ENCODE measurements around the gene FANK1.

FANK1 gene

DNA sequence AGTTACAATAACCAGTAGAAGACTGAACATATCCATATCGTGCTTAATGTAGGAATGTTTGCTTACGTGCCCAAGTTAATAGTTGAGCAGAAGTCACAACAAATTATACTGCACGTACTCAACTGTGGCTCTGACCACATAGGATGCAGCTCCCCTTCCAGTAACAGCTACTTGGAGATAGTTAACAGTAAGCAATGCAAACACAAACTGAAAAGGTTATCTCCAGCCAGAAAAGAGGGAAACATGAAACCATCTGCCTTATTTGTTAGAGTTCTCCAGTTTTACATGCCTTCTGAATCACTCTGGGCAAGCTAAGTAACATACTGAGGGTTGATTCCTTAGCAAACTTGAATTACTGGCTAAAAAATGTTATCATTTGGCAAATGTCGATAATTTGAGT lies 25.0 kb upstream of the FANK1 start:
- no peaks in the 10 kb centered on the region for H3K27me3 ChIP-seq (ENCODE audit: insufficient read depth, low read length)
- H3K27ac ChIP-seq (ENCODE audit: low read depth, low read length), result no peak overlapping the region
- H4K12ac ChIP-seq (ENCODE audit: low read depth, low read length), result no peak overlapping the region
- no peak overlapping the region for H3K14ac ChIP-seq (ENCODE audit: low read length)
- peaks cover 17% of the 10 kb centered on the region in 2 experiments for H3K36me3 ChIP-seq (ENCODE audit: control insufficient read depth in 1 of 2, insufficient read depth in 2 of 2, low read length in 2 of 2)
- no peaks in the 10 kb centered on the region for H3K4me1 ChIP-seq (ENCODE audit: control insufficient read depth in 1 of 2, insufficient read depth in 2 of 2, low read length in 2 of 2)
- H2BK12ac ChIP-seq (ENCODE audit: low read length), result no peak overlapping the region
- peaks cover 1% of the 10 kb centered on the region for H3K9me3 ChIP-seq (ENCODE audit: insufficient read depth, low read depth, low read length)
- no peaks in the 10 kb centered on the region for H3K79me2 ChIP-seq (ENCODE audit: control insufficient read depth, insufficient read depth, low read length, poor library complexity)
- no peak overlapping the region for H3K4me2 ChIP-seq (ENCODE audit: low read length)
- no CpG with 5 or more reads among the region's 4 CpGs for WGBS (ENCODE audit: extremely low coverage, insufficient coverage, insufficient read length)
- no peak overlapping the region for H3K23ac ChIP-seq (ENCODE audit: low read length)
- H2BK5ac ChIP-seq (ENCODE audit: low read depth, low read length, poor library complexity), result no peak overlapping the region
- H2AFZ ChIP-seq (ENCODE audit: insufficient read depth, low read length, poor library complexity), result no peak overlapping the region
- no peak overlapping the region for H4K91ac ChIP-seq (ENCODE audit: low read depth, low read length)
- no peak overlapping the region for H2AK5ac ChIP-seq (ENCODE audit: low read length)
- no peak overlapping the region for H3K18ac ChIP-seq (ENCODE audit: low read length)
- H2BK120ac ChIP-seq (ENCODE audit: insufficient read depth, low read length, poor library complexity), result no peak overlapping the region
- no peak overlapping the region for H3K9ac ChIP-seq (ENCODE audit: low read length)
- H3K4ac ChIP-seq (ENCODE audit: low read depth, low read length), result no peak overlapping the region
- no peaks in the 10 kb centered on the region for H3K79me1 ChIP-seq (ENCODE audit: low read length)
- H3K4me3 ChIP-seq (ENCODE audit: low read depth, low read length), result no peak overlapping the region
- peak in 1 of 2 donors; percentile 19 for DNase-seq
- H4K8ac ChIP-seq (ENCODE audit: low read depth, low read length), result no peak overlapping the region

DNA sequence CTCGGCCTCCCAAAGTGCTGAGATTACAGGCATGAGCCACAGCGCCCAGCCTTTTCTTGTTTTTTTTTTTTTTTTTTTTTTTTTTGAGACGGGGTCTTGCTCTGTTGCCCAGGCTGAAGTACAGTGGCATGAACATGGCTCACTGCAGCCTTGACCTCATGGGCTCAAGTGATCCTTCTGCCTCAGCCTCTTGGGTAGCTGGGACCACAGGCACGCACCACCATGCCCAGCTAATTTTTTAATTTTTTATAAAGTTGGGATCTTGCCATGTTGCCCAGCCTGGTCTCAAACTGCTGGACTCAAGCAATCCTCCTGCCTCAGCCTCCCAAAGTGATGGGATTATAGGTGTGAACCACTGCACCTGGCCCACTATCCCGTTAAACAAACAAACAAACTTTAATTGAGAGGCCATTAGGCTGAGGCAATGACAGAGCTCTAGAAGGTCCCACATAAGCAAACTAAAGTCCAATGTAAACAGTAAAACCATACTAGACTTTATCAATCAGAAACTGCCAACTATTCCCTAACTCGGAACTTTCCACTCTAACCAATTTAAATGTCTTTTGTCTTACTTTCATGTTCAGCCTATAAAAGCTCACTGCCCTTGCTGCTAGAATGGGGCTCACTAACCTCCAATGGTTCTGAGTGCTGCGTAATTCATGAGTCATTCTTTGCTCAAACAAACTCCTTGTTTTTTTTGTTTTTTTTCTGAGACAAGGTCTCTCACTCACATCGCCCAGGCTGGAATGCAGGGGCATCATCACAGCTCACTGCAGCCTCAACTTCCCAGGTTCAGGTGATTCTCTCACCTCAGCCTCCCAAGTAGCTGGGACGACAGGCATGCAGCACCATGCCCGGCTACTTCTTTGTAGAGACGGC lies 17.2 kb upstream of the FANK1 start:
- Histone ChIP-seq H2AK5ac (ENCODE audit: low read length) (no peak overlapping the region), H3K79me2 (ENCODE audit: control insufficient read depth, insufficient read depth, low read length, poor library complexity) (no peaks in the 10 kb centered on the region), H3K9ac (ENCODE audit: low read length) (no peak overlapping the region), H4K8ac (ENCODE audit: low read depth, low read length) (no peak overlapping the region), H3K79me1 (ENCODE audit: low read length) (no peaks in the 10 kb centered on the region), H2BK12ac (ENCODE audit: low read length) (no peak overlapping the region), H4K91ac (ENCODE audit: low read depth, low read length) (no peak overlapping the region), H2AFZ (ENCODE audit: insufficient read depth, low read length, poor library complexity) (no peak overlapping the region), H3K4me1 (ENCODE audit: control insufficient read depth in 1 of 2, insufficient read depth in 2 of 2, low read length in 2 of 2) (no peaks in the 10 kb centered on the region), H3K27me3 (ENCODE audit: insufficient read depth, low read length) (no peaks in the 10 kb centered on the region), H3K14ac (ENCODE audit: low read length) (no peak overlapping the region), H2BK120ac (ENCODE audit: insufficient read depth, low read length, poor library complexity) (no peak overlapping the region), H3K4ac (ENCODE audit: low read depth, low read length) (no peak overlapping the region), H3K4me2 (ENCODE audit: low read length) (no peak overlapping the region), H3K36me3 (ENCODE audit: control insufficient read depth in 1 of 2, insufficient read depth in 2 of 2, low read length in 2 of 2) (peaks cover 13 to 14% of the 10 kb centered on the region in 2 experiments), H3K9me3 (ENCODE audit: insufficient read depth, low read depth, low read length) (peaks cover 1% of the 10 kb centered on the region), H2BK5ac (ENCODE audit: low read depth, low read length, poor library complexity) (no peak overlapping the region), H3K23ac (ENCODE audit: low read length) (no peak overlapping the region), H3K27ac (ENCODE audit: low read depth, low read length) (no peak overlapping the region), H3K18ac (ENCODE audit: low read length) (no peak overlapping the region), H3K4me3 (ENCODE audit: low read depth, low read length) (no peak overlapping the region), H4K12ac (ENCODE audit: low read depth, low read length) (no peak overlapping the region)
- WGBS (ENCODE audit: extremely low coverage, insufficient coverage, insufficient read length), result no CpG with 5 or more reads among the region's 11 CpGs
- DNase-seq, result no peak

DNA sequence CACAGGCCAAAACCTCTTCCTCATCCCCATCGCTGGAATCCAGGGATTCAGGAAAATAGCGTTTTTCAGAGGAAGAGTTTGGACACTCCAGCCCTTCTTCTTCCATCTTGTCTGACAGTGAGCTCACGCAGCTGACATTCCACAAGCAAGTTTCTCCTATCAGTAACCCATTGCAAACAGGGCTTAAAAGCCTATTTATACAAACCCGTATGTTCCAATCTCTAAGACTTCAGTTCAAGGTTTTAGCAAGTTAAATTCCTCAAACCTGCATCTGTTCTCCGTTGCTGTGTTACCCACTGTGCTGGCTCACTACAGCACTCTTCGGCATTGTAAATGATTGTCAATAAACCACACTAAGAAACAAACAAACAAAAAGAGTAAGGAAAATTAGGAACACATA lies 15.6 kb upstream of the FANK1 start:
- Histone ChIP-seq H2BK5ac (ENCODE audit: low read depth, low read length, poor library complexity) (no peak overlapping the region), H2BK12ac (ENCODE audit: low read length) (no peak overlapping the region)

DNA sequence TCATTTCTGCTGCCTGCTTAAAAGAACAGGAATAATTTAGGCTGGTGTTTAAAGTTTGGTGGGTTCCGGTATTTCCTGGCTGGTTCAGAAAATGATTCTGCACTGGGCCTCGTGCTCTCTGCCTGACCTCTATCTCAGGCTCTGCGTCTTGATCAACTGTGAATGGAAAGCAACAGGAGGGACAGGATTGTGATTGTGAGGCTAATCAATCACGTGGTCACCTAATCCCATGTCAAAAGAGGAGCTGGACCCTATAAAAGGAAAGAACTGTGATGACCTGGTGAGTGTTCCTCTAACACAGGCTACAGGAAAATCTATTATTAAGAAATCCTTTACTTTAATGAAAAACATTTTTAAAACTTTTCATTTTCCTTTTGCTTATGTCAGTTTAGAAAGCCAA lies 15.2 kb upstream of the FANK1 start, which contains the start of gene DHX32:
Gene DHX32 (minus strand): TSS at position 101 of the 400 bp plus-strand sequence. CDS start 468 bp downstream, outside the sequence.
- no peak within 1 kb of the TSS for H3K18ac ChIP-seq (ENCODE audit: low read length)
- no peak within 1 kb of the TSS for H2BK12ac ChIP-seq (ENCODE audit: low read length)
- H3K4ac ChIP-seq (ENCODE audit: low read depth, low read length), result no peak within 1 kb of the TSS

More for the DNA sequence above, 15.6 kb upstream of the FANK1 start:
- DNase-seq, result peak; percentile 32 to 76
- Histone ChIP-seq H2AK5ac (ENCODE audit: low read length) (no peak overlapping the region), H3K79me2 (ENCODE audit: control insufficient read depth, insufficient read depth, low read length, poor library complexity) (no peaks in the 10 kb centered on the region), H3K4ac (ENCODE audit: low read depth, low read length) (no peak overlapping the region), H3K14ac (ENCODE audit: low read length) (no peak overlapping the region), H3K9me3 (ENCODE audit: insufficient read depth, low read depth, low read length) (peaks cover 1% of the 10 kb centered on the region), H3K79me1 (ENCODE audit: low read length) (no peaks in the 10 kb centered on the region), H2AFZ (ENCODE audit: insufficient read depth, low read length, poor library complexity) (no peak overlapping the region), H3K23ac (ENCODE audit: low read length) (no peak overlapping the region), H4K91ac (ENCODE audit: low read depth, low read length) (no peak overlapping the region), H4K12ac (ENCODE audit: low read depth, low read length) (no peak overlapping the region), H3K27me3 (ENCODE audit: insufficient read depth, low read length) (no peaks in the 10 kb centered on the region), H3K4me3 (ENCODE audit: low read depth, low read length) (no peak overlapping the region), H3K36me3 (ENCODE audit: control insufficient read depth in 1 of 2, insufficient read depth in 2 of 2, low read length in 2 of 2) (peaks cover 10 to 12% of the 10 kb centered on the region in 2 experiments), H3K4me2 (ENCODE audit: low read length) (no peak overlapping the region), H3K18ac (ENCODE audit: low read length) (no peak overlapping the region), H3K9ac (ENCODE audit: low read length) (no peak overlapping the region), H3K27ac (ENCODE audit: low read depth, low read length) (no peak overlapping the region), H2BK120ac (ENCODE audit: insufficient read depth, low read length, poor library complexity) (no peak overlapping the region), H4K8ac (ENCODE audit: low read depth, low read length) (no peak overlapping the region), H3K4me1 (ENCODE audit: control insufficient read depth in 1 of 2, insufficient read depth in 2 of 2, low read length in 2 of 2) (no peaks in the 10 kb centered on the region)
- no CpG with 5 or more reads among the region's 6 CpGs for WGBS (ENCODE audit: extremely low coverage, insufficient coverage, insufficient read length)

More for the DNA sequence above, 15.2 kb upstream of the FANK1 start, which contains the start of gene DHX32:
- H2BK120ac ChIP-seq (ENCODE audit: insufficient read depth, low read length, poor library complexity), result no peak within 1 kb of the TSS
- H2BK5ac ChIP-seq (ENCODE audit: low read depth, low read length, poor library complexity), result no peak within 1 kb of the TSS
- no peak within 1 kb of the TSS for H4K8ac ChIP-seq (ENCODE audit: low read depth, low read length)
- no peaks in the 10 kb centered on the region for H3K79me2 ChIP-seq (ENCODE audit: control insufficient read depth, insufficient read depth, low read length, poor library complexity)
- WGBS (ENCODE audit: extremely low coverage, insufficient coverage, insufficient read length), result no CpG with 5 or more reads among the region's 4 CpGs
- no peak within 1 kb of the TSS for H3K14ac ChIP-seq (ENCODE audit: low read length)
- no peaks in the 10 kb centered on the region for H3K4me1 ChIP-seq (ENCODE audit: control insufficient read depth in 1 of 2, insufficient read depth in 2 of 2, low read length in 2 of 2)
- no peak for DNase-seq
- H3K9me3 ChIP-seq (ENCODE audit: insufficient read depth, low read depth, low read length), result peaks cover 2% of the 10 kb centered on the region
- no peak within 1 kb of the TSS for H3K27ac ChIP-seq (ENCODE audit: low read depth, low read length)
- H2AFZ ChIP-seq (ENCODE audit: insufficient read depth, low read length, poor library complexity), result no peak within 1 kb of the TSS
- H3K4me3 ChIP-seq (ENCODE audit: low read depth, low read length), result no peak within 1 kb of the TSS
- no peak within 1 kb of the TSS for H4K91ac ChIP-seq (ENCODE audit: low read depth, low read length)
- no peak within 1 kb of the TSS for H3K4me2 ChIP-seq (ENCODE audit: low read length)
- no peak within 1 kb of the TSS for H4K12ac ChIP-seq (ENCODE audit: low read depth, low read length)
- H3K79me1 ChIP-seq (ENCODE audit: low read length), result no peaks in the 10 kb centered on the region
- no peak within 1 kb of the TSS for H2AK5ac ChIP-seq (ENCODE audit: low read length)
- H3K27me3 ChIP-seq (ENCODE audit: insufficient read depth, low read length), result no peaks in the 10 kb centered on the region
- no peak within 1 kb of the TSS for H3K23ac ChIP-seq (ENCODE audit: low read length)
- H3K9ac ChIP-seq (ENCODE audit: low read length), result no peak within 1 kb of the TSS
- peaks cover 8 to 10% of the 10 kb centered on the region in 2 experiments for H3K36me3 ChIP-seq (ENCODE audit: control insufficient read depth in 1 of 2, insufficient read depth in 2 of 2, low read length in 2 of 2)

Measured in trophoblast cell (in vitro differentiated cells and primary cell).